NB4 (cell line): ENCODE results near the gene XPC.
A peak's percentile ranks its signal among the peaks of the same experiment; 100 is the strongest.

Source experiments
- CTCF ChIP-seq: IDR thresholded peaks from one replicate; pipeline ENCODE4 v1.5.1; 2012; ENCODE audit warnings: low read depth, low read length
- MAX ChIP-seq: IDR thresholded peaks from 2 replicates; pipeline ENCODE4 v1.6.1; 2011; ENCODE audit warnings: low read depth, low read length
- POLR2A ChIP-seq: IDR thresholded peaks from 2 replicates; pipeline ENCODE4 v1.6.1; 2011; ENCODE audit warnings: mild to moderate bottlenecking; ENCODE audit not compliant: insufficient read length; ENCODE audit errors: extremely low read depth

- peak; percentile 24 for TF ChIP-seq POLR2A
- TF ChIP-seq CTCF, result no peak
- peak; percentile 42 for TF ChIP-seq MAX
Measured at GRCh38 chr3:14204515-14205284, 26.3 kb upstream of the XPC start.
